ENCODE measurements around the gene IFNGR2.

DNA sequence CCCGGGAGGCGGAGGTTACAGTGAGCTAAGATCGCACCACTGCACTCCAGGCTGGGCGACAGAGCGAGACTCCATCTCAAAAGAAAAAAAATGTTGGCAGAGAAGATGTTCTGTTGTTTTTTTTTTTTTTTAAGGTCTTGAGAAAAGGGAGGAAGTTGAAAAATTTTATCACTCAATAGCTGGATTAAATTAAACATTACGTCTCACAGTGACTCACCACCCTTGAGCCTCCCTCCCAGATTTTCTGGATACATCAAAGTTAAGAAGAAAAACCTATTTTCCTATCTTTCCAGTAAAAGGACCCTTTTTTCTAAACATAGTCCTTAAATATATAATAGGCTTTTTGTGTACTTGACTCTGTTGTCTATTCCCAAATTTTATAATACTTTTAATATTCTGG is 42.9 kb upstream of the IFNGR2 start:
- TF ChIP-seq POLR2A (IDR thresholded peaks at IDR 0.05; ENCODE audit: low read depth, low read length) (no peak), EZH2 (IDR thresholded peaks at IDR 0.05; ENCODE audit: borderline replicate concordance, low read depth, low read length, severe bottlenecking) (no peak), GATA2 (IDR thresholded peaks at IDR 0.05; ENCODE audit: insufficient read depth, insufficient read length, low read depth, low read length) (no peak), POLR2AphosphoS5 (IDR thresholded peaks at IDR 0.05; ENCODE audit: insufficient read depth, low read depth, low read length) (no peak)
- TF ChIP-seq, protein P1, sequence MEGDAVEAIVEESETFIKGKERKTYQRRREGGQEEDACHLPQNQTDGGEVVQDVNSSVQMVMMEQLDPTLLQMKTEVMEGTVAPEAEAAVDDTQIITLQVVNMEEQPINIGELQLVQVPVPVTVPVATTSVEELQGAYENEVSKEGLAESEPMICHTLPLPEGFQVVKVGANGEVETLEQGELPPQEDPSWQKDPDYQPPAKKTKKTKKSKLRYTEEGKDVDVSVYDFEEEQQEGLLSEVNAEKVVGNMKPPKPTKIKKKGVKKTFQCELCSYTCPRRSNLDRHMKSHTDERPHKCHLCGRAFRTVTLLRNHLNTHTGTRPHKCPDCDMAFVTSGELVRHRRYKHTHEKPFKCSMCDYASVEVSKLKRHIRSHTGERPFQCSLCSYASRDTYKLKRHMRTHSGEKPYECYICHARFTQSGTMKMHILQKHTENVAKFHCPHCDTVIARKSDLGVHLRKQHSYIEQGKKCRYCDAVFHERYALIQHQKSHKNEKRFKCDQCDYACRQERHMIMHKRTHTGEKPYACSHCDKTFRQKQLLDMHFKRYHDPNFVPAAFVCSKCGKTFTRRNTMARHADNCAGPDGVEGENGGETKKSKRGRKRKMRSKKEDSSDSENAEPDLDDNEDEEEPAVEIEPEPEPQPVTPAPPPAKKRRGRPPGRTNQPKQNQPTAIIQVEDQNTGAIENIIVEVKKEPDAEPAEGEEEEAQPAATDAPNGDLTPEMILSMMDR (IDR thresholded peaks at IDR 0.05; ENCODE audit: extremely low read depth in 1 of 2, insufficient read depth in 1 of 2, low read depth in 1 of 2, low read length in 2 of 2), result no peak
- TF ChIP-seq, protein P2, sequence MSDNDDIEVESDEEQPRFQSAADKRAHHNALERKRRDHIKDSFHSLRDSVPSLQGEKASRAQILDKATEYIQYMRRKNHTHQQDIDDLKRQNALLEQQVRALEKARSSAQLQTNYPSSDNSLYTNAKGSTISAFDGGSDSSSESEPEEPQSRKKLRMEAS (IDR thresholded peaks at IDR 0.05; ENCODE audit: insufficient read depth, insufficient read length), result no peak

Measured in endothelial cell of umbilical vein (primary cell).